SK-N-MC (cell line): ENCODE data around the gene BRINP3.

ENCODE experiments used
- DNase-seq: peaks from one replicate; pipeline ENCODE4 v3.0.0-alpha.2; 2011; ENCODE audit warnings: low read depth, low spot score
- H3K27ac ChIP-seq: fragments of 200-600 bp; sonication (generic); 2 replicates; pipeline ENCODE4 v1.5.1; 2016; ENCODE audit warnings: mixed run types
- H3K36me3 ChIP-seq: fragments of 200-600 bp; sonication (generic); 2 replicates; pipeline ENCODE4 v1.6.1; 2017; ENCODE audit warnings: antibody characterized with exemption, low read length, mixed read lengths; ENCODE audit not compliant: insufficient read depth
- H3K4me3 ChIP-seq: fragments of 200-600 bp; sonication (generic); 2 replicates; pipeline ENCODE4 v1.5.1; 2016
- H3K9ac ChIP-seq: fragments of 200-600 bp; sonication (generic); 2 replicates; pipeline ENCODE4 v1.8.0; 2017; ENCODE audit warnings: mixed run types, mixed read lengths; ENCODE audit not compliant: insufficient read length
- H3K9me3 ChIP-seq: fragments of 200-600 bp; sonication (generic); 2 replicates; pipeline ENCODE4 v1.6.1; 2017; ENCODE audit warnings: low read depth, mild to moderate bottlenecking, antibody characterized with exemption, low read length, moderate library complexity, mixed read lengths
- EZH2 ChIP-seq: fragments of 200-600 bp; sonication (generic); IDR thresholded peaks from one replicate; pipeline ENCODE4 v1.6.1; 2017; ENCODE audit warnings: antibody characterized with exemption
- FOXP2 ChIP-seq: optimal IDR thresholded peaks from 2 replicates; pipeline ENCODE3; 2011; ENCODE audit warnings: mild to moderate bottlenecking, moderate library complexity; ENCODE audit not compliant: insufficient read depth; ENCODE audit errors: extremely low read length, control extremely low read depth
- POLR2AphosphoS5 ChIP-seq: IDR thresholded peaks from 2 replicates; pipeline ENCODE4 v1.6.1; 2012; ENCODE audit warnings: mild to moderate bottlenecking, low read depth, low read length, borderline replicate concordance

The BRINP3 gene

GRCh38 chr1:190119683-190120082, 358.0 kb downstream of the BRINP3 start:
- H3K36me3 ChIP-seq = no peaks in the 10 kb centered on the region
- DNase-seq = no peak
- no peak for TF ChIP-seq FOXP2
- TF ChIP-seq POLR2AphosphoS5 = no peak
- TF ChIP-seq EZH2 = no peak
- no peak overlapping the region for H3K9ac ChIP-seq
- no peak overlapping the region for H3K4me3 ChIP-seq
- H3K27ac ChIP-seq = no peak overlapping the region
- 0 out of 2 replicates have a peak, but pooled peaks cover 4% of the 10 kb centered on the region for H3K9me3 ChIP-seq

GRCh38 chr1:190116921-190117320, 360.7 kb downstream of the BRINP3 start:
- no peaks in the 10 kb centered on the region for H3K36me3 ChIP-seq
- DNase-seq = no peak
- 0 out of 2 replicates have a peak, but pooled peaks cover 4% of the 10 kb centered on the region for H3K9me3 ChIP-seq
- TF ChIP-seq EZH2 (no peak), FOXP2 (no peak), POLR2AphosphoS5 (no peak)
- no peak overlapping the region for H3K4me3 ChIP-seq
- H3K9ac ChIP-seq = no peak overlapping the region
- H3K27ac ChIP-seq = no peak overlapping the region

- no peak for DNase-seq
- Histone ChIP-seq H3K36me3 (no peaks in the 10 kb centered on the region), H3K9ac (no peak overlapping the region), H3K9me3 (no peaks in the 10 kb centered on the region), H3K4me3 (no peak overlapping the region), H3K27ac (no peak overlapping the region)
- TF ChIP-seq FOXP2 (no peak), EZH2 (no peak), POLR2AphosphoS5 (no peak)
These were observed 372.7 kb downstream of the BRINP3 start for GRCh38 chr1:190104961-190105360.

- no peak overlapping the region for H3K27ac ChIP-seq
- DNase-seq = no peak
- no peak overlapping the region for H3K9ac ChIP-seq
- no peaks in the 10 kb centered on the region for H3K36me3 ChIP-seq
- TF ChIP-seq POLR2AphosphoS5 (no peak), EZH2 (no peak), FOXP2 (no peak)
- no peak overlapping the region for H3K4me3 ChIP-seq
- H3K9me3 ChIP-seq = no peaks in the 10 kb centered on the region
These were observed 374.8 kb downstream of the BRINP3 start for GRCh38 chr1:190102757-190103326.

GRCh38 chr1:190101756-190102155, 375.9 kb downstream of the BRINP3 start:
- DNase-seq = no peak
- no peak for TF ChIP-seq FOXP2
- TF ChIP-seq POLR2AphosphoS5 = no peak
- TF ChIP-seq EZH2 = no peak
- no peaks in the 10 kb centered on the region for H3K36me3 ChIP-seq
- H3K27ac ChIP-seq = no peak overlapping the region
- H3K4me3 ChIP-seq = no peak overlapping the region
- H3K9ac ChIP-seq = no peak overlapping the region
- H3K9me3 ChIP-seq = no peaks in the 10 kb centered on the region

GRCh38 chr1:190098756-190099155, 378.9 kb downstream of the BRINP3 start:
- Histone ChIP-seq H3K36me3 (no peaks in the 10 kb centered on the region), H3K4me3 (no peak overlapping the region), H3K27ac (no peak overlapping the region), H3K9ac (no peak overlapping the region), H3K9me3 (no peaks in the 10 kb centered on the region)
- DNase-seq = no peak
- no peak for TF ChIP-seq POLR2AphosphoS5

- no peaks in the 10 kb centered on the region for H3K36me3 ChIP-seq
- TF ChIP-seq EZH2 (no peak), POLR2AphosphoS5 (no peak), FOXP2 (no peak)
- DNase-seq = no peak
- H3K9me3 ChIP-seq = no peaks in the 10 kb centered on the region
- no peak overlapping the region for H3K27ac ChIP-seq
- H3K4me3 ChIP-seq = no peak overlapping the region
- no peak overlapping the region for H3K9ac ChIP-seq
These were observed 379.6 kb downstream of the BRINP3 start for GRCh38 chr1:190098107-190098506.

- Histone ChIP-seq H3K27ac (no peak overlapping the region), H3K36me3 (no peaks in the 10 kb centered on the region), H3K9me3 (no peaks in the 10 kb centered on the region), H3K9ac (no peak overlapping the region), H3K4me3 (no peak overlapping the region)
- no peak for TF ChIP-seq FOXP2
- TF ChIP-seq POLR2AphosphoS5 = no peak
- TF ChIP-seq EZH2 = no peak
- DNase-seq = no peak
These were observed 382.1 kb downstream of the BRINP3 start for GRCh38 chr1:190095596-190095995.

GRCh38 chr1:190084552-190084951, 393.1 kb downstream of the BRINP3 start:
- no peaks in the 10 kb centered on the region for H3K9me3 ChIP-seq
- no peak overlapping the region for H3K27ac ChIP-seq
- no peak for DNase-seq
- TF ChIP-seq POLR2AphosphoS5 (no peak), FOXP2 (no peak), EZH2 (no peak)
- H3K9ac ChIP-seq = no peak overlapping the region
- no peaks in the 10 kb centered on the region for H3K36me3 ChIP-seq
- H3K4me3 ChIP-seq = no peak overlapping the region
